Loucy (cell line): Measurements from ENCODE around the gene WAC.

Experiments used
- H2AFZ ChIP-seq: fragments of 200-600 bp; sonication (generic); 2 replicates; pipeline ENCODE4 v1.6.0; 2016; ENCODE audit warnings: antibody characterized with exemption, mild to moderate bottlenecking, low read length, moderate library complexity
- H3F3A ChIP-seq: fragments of 200-600 bp; 2 replicates; pipeline ENCODE4 v1.6.0; 2016; ENCODE audit warnings: antibody characterized with exemption, low read depth, mild to moderate bottlenecking
- H3K27me3 ChIP-seq: fragments of 200-600 bp; sonication (generic); 2 replicates; pipeline ENCODE4 v1.6.1; 2014; ENCODE audit warnings: low read length, mild to moderate bottlenecking; ENCODE audit not compliant: insufficient read depth, poor library complexity, severe bottlenecking
- H3K36me3 ChIP-seq: fragments of 200-600 bp; sonication (generic); 2 replicates; pipeline ENCODE4 v1.6.1; 2016; ENCODE audit warnings: low read length; ENCODE audit not compliant: insufficient read depth
- H3K4me1 ChIP-seq: fragments of 200-600 bp; sonication (generic); 2 replicates; pipeline ENCODE4 v1.5.1; 2014; ENCODE audit warnings: low read length, mild to moderate bottlenecking; ENCODE audit not compliant: insufficient read depth, poor library complexity, severe bottlenecking
- H3K4me2 ChIP-seq: fragments of 200-600 bp; sonication (generic); 2 replicates; pipeline ENCODE4 v1.6.0; 2014; ENCODE audit warnings: antibody characterized with exemption, low read length, low read depth, mild to moderate bottlenecking; ENCODE audit not compliant: poor library complexity, severe bottlenecking
- H3K4me3 ChIP-seq: fragments of 200-600 bp; sonication (generic); 2 replicates; pipeline ENCODE4 v1.5.1; 2014; ENCODE audit warnings: low read length, mild to moderate bottlenecking, mixed read lengths; ENCODE audit not compliant: poor library complexity, severe bottlenecking
- H3K79me2 ChIP-seq: fragments of 200-600 bp; sonication (generic); 2 replicates; pipeline ENCODE4 v1.6.1; 2014; ENCODE audit warnings: low read length; ENCODE audit not compliant: insufficient read depth
- H3K9ac ChIP-seq: fragments of 200-600 bp; sonication (generic); 2 replicates; pipeline ENCODE4 v1.6.0; 2014; ENCODE audit warnings: mild to moderate bottlenecking, low read depth, low read length, moderate library complexity; ENCODE audit not compliant: poor library complexity, severe bottlenecking
- H3K9me2 ChIP-seq: fragments of 200-600 bp; sonication (generic); replicated peaks from 2 replicates; pipeline ENCODE4 v1.6.1; 2016; ENCODE audit warnings: low read depth, low read length, mixed read lengths
- H3K9me3 ChIP-seq: fragments of 200-600 bp; sonication (generic); 2 replicates; pipeline ENCODE4 v1.6.1; 2014; ENCODE audit warnings: mild to moderate bottlenecking, antibody characterized with exemption, low read length, low read depth; ENCODE audit not compliant: insufficient read depth
- H4K20me1 ChIP-seq: fragments of 200-600 bp; sonication (generic); 2 replicates; pipeline ENCODE4 v1.6.0; 2014; ENCODE audit warnings: antibody characterized with exemption, low read length, mild to moderate bottlenecking; ENCODE audit not compliant: insufficient read depth, poor library complexity, severe bottlenecking
- EZH2phosphoT487 ChIP-seq: fragments of 200-600 bp; IDR thresholded peaks from 2 replicates; pipeline ENCODE4 v1.6.1; 2018; ENCODE audit warnings: antibody characterized with exemption, mild to moderate bottlenecking, moderate library complexity, borderline replicate concordance
- TF ChIP-seq, protein P1 (sequence below): fragments of 200-600 bp; sonication (generic); conservative IDR thresholded peaks from 2 replicates; pipeline ENCODE4 v1.5.1; 2014; ENCODE audit warnings: mild to moderate bottlenecking, antibody characterized with exemption, low read length

The WAC gene

DNA sequence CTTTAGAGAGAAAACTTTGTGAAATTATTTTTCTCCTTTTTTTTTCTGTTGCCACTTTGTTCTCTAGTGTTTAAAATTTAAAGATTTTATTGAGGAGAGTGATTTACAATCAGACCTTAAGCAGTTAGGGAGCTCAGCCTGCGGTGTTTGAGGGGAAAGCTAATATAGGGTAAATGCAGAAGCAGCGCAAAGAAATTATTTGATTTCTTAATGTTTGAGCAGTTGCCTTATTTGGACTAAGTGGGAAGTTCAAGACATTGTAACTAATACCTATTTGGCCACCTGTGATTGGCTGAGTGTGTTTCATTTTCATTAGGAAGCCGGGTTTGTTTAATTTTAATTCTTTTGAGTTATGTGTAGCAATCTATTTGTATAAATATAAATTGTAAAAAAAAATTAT, 25.3 kb downstream of the WAC start:
- Histone ChIP-seq H3K4me1 (peaks cover 7% of the 10 kb centered on the region), H3K9ac (no peak overlapping the region), H3K36me3 (peaks cover 81% of the 10 kb centered on the region), H3K27me3 (no peaks in the 10 kb centered on the region), H3F3A (no peaks in the 10 kb centered on the region), H3K4me3 (no peak overlapping the region), H3K79me2 (peaks cover 100% of the 10 kb centered on the region), H3K9me3 (no peaks in the 10 kb centered on the region), H2AFZ (no peak overlapping the region), H3K4me2 (no peak overlapping the region), H3K9me2 (no peaks in the 10 kb centered on the region), H4K20me1 (peaks cover 99% of the 10 kb centered on the region)
- TF ChIP-seq, protein P1, sequence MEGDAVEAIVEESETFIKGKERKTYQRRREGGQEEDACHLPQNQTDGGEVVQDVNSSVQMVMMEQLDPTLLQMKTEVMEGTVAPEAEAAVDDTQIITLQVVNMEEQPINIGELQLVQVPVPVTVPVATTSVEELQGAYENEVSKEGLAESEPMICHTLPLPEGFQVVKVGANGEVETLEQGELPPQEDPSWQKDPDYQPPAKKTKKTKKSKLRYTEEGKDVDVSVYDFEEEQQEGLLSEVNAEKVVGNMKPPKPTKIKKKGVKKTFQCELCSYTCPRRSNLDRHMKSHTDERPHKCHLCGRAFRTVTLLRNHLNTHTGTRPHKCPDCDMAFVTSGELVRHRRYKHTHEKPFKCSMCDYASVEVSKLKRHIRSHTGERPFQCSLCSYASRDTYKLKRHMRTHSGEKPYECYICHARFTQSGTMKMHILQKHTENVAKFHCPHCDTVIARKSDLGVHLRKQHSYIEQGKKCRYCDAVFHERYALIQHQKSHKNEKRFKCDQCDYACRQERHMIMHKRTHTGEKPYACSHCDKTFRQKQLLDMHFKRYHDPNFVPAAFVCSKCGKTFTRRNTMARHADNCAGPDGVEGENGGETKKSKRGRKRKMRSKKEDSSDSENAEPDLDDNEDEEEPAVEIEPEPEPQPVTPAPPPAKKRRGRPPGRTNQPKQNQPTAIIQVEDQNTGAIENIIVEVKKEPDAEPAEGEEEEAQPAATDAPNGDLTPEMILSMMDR, result no peak
- TF ChIP-seq EZH2phosphoT487, result no peak

DNA sequence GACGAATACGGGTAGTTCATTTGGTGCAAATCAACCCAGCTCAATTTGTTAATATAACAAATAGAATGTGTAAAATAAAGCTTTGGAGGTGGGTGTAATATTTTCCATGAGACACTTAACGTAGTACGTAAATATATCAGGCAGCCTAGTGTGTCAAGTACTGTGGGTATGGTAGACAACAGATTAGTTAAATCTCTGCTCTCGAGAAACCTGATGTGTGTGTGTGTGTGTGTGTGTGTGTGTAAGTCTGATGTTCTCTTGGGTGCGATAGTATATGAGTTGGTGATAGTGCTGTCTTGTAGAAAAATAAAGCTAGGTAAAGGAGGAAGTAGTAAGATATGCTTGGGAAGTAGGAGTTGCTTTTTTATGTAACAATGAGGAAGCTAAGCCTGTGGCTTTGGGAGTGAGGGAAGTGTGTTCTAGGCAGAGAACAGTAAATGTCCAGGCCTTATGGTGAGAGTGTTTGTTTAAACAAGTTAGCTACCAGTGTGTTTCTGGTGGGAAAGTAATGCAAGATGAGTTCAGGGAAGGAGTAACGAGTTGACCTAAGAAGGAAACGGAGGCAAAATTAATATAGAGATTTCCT, 26.1 kb downstream of the WAC start:
- H3K9me2 ChIP-seq, result no peaks in the 10 kb centered on the region
- TF ChIP-seq EZH2phosphoT487, result no peak
- TF ChIP-seq, protein P1, result no peak

DNA sequence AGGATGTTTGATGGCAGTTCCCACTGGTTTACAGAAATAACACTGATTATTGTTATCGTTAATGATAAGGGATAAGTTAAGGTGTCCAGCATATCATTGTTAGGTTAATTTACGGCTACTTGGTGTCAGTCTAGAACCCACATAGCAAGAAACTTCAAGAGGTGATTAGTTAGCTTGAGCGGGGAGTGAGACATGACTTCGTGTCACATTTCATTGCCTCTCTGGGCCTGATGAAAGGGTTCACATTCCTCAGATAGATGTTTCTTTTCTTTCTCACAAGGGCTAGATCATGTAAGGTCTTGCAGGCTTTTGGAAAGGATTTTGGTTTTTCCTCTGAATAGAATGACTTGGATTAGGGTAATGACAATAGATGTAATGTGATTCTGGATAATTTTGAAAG, 26.7 kb downstream of the WAC start:
- H4K20me1 ChIP-seq, result peaks cover 97% of the 10 kb centered on the region
- H3K36me3 ChIP-seq, result peaks cover 75% of the 10 kb centered on the region
- TF ChIP-seq, protein P1, result no peak
- TF ChIP-seq EZH2phosphoT487, result no peak

More for the DNA sequence above, 26.1 kb downstream of the WAC start:
- Histone ChIP-seq H3K79me2 (peaks cover 97% of the 10 kb centered on the region), H3K9ac (no peak overlapping the region), H3K4me3 (no peak overlapping the region), H3K36me3 (peaks cover 77% of the 10 kb centered on the region), H4K20me1 (peaks cover 97% of the 10 kb centered on the region), H3K4me1 (peaks cover 2% of the 10 kb centered on the region), H3F3A (no peaks in the 10 kb centered on the region), H3K27me3 (no peaks in the 10 kb centered on the region), H3K9me3 (no peaks in the 10 kb centered on the region), H2AFZ (no peak overlapping the region), H3K4me2 (no peak overlapping the region)

More for the DNA sequence above, 26.7 kb downstream of the WAC start:
- H2AFZ ChIP-seq, result no peak overlapping the region
- H3K4me2 ChIP-seq, result no peak overlapping the region
- H3K9me3 ChIP-seq, result no peaks in the 10 kb centered on the region
- no peak overlapping the region for H3K4me3 ChIP-seq
- no peaks in the 10 kb centered on the region for H3K4me1 ChIP-seq
- H3K27me3 ChIP-seq, result no peaks in the 10 kb centered on the region
- peaks cover 97% of the 10 kb centered on the region for H3K79me2 ChIP-seq
- no peaks in the 10 kb centered on the region for H3K9me2 ChIP-seq
- H3K9ac ChIP-seq, result no peak overlapping the region
- H3F3A ChIP-seq, result no peaks in the 10 kb centered on the region
